Esophagus squamous epithelium (tissue), 4 donors: ENCODE results near the gene CEACAM1.

Experiments
- POLR2A ChIP-seq, 4 donors: fragments of 450-650 bp; IDR thresholded peaks; one replicate each; pipeline ENCODE4 v1.6.1; 2017; ENCODE audit warnings: antibody characterized with exemption in 4 of 4, mild to moderate bottlenecking in 4 of 4, moderate library complexity in 3 of 4
- TF ChIP-seq, protein P1 (sequence below), 6 experiments: fragments of 450-650 bp in 4 of 6; fragments of 200-600 bp in 2 of 6; sonication (generic) in 2 of 6; IDR thresholded peaks; one replicate each; pipeline ENCODE4 v1.5.1; 2016 to 2019; ENCODE audit warnings: antibody characterized with exemption in 6 of 6, mild to moderate bottlenecking in 4 of 6, moderate library complexity in 4 of 6

GRCh38 chr19:42547929-42548328, 19.6 kb upstream of the CEACAM1 start:
- TF ChIP-seq, protein P1, sequence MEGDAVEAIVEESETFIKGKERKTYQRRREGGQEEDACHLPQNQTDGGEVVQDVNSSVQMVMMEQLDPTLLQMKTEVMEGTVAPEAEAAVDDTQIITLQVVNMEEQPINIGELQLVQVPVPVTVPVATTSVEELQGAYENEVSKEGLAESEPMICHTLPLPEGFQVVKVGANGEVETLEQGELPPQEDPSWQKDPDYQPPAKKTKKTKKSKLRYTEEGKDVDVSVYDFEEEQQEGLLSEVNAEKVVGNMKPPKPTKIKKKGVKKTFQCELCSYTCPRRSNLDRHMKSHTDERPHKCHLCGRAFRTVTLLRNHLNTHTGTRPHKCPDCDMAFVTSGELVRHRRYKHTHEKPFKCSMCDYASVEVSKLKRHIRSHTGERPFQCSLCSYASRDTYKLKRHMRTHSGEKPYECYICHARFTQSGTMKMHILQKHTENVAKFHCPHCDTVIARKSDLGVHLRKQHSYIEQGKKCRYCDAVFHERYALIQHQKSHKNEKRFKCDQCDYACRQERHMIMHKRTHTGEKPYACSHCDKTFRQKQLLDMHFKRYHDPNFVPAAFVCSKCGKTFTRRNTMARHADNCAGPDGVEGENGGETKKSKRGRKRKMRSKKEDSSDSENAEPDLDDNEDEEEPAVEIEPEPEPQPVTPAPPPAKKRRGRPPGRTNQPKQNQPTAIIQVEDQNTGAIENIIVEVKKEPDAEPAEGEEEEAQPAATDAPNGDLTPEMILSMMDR (IDR thresholded peaks at IDR 0.05): no peak
- no peak for TF ChIP-seq POLR2A (IDR thresholded peaks at IDR 0.05)
